Measurements from ENCODE around the gene TMLHE.
"Not testable (repeated sequence)": the region's sequence is repeated elsewhere in the genome, so short reads cannot be mapped to it uniquely, and the experiment has no call there.

TMLHE gene, protein sequence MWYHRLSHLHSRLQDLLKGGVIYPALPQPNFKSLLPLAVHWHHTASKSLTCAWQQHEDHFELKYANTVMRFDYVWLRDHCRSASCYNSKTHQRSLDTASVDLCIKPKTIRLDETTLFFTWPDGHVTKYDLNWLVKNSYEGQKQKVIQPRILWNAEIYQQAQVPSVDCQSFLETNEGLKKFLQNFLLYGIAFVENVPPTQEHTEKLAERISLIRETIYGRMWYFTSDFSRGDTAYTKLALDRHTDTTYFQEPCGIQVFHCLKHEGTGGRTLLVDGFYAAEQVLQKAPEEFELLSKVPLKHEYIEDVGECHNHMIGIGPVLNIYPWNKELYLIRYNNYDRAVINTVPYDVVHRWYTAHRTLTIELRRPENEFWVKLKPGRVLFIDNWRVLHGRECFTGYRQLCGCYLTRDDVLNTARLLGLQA

DNA sequence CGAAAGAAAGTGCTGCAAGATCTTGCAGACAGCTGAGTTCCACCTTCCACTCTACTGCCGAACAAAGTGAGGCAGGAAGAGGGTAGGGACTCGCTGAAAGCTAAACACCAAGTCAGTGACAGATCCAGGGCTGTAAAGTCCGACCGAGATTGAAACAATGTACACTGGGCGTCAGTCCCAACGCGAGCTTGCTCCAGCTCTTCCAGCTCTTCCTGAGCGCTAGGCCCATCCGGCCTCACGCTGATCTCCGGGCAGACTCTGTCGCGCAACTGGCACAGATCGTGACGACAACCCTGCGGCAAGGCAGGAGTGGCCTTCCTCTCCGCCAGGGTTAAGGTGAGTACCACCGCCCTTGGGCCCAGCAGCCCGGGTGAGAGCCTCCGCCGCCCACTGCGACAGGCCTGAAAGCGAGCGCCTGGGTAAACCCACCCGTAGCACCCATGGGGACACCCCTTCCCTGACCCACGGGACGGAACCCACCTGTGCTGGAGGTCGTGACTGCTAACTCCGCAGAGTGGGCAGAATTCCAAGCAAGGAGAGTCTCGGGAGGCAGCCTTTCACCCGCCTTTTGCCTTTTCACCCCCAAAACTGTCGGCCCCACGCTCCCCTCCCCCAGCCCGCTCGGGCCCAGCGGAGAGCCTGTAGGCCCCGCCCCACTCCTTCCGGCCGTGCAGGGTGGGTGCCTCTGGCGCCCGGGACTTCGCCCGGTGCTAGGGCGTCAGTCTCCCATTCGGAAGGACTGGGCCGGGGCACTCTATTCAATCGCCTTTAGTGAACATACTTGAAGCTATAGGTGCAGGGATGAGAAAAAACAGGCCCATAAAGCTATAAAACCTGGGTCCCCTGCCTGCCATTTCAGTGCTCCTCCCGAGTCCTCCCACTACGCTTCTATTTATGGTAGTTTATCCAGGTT is at the start of gene TMLHE, which contains the start of gene SPRY3:
Gene TMLHE (minus strand): TSS at position 641 of the 913 bp plus-strand sequence. CDS start 67,676 bp downstream, outside the sequence.
Gene SPRY3 (plus strand): TSS at position 275 of the 913 bp plus-strand sequence.
- peak within 1 kb of the TSS; percentile 79 for H3K4me3 ChIP-seq (ENCODE audit: low read length)
- TF ChIP-seq, protein P1, sequence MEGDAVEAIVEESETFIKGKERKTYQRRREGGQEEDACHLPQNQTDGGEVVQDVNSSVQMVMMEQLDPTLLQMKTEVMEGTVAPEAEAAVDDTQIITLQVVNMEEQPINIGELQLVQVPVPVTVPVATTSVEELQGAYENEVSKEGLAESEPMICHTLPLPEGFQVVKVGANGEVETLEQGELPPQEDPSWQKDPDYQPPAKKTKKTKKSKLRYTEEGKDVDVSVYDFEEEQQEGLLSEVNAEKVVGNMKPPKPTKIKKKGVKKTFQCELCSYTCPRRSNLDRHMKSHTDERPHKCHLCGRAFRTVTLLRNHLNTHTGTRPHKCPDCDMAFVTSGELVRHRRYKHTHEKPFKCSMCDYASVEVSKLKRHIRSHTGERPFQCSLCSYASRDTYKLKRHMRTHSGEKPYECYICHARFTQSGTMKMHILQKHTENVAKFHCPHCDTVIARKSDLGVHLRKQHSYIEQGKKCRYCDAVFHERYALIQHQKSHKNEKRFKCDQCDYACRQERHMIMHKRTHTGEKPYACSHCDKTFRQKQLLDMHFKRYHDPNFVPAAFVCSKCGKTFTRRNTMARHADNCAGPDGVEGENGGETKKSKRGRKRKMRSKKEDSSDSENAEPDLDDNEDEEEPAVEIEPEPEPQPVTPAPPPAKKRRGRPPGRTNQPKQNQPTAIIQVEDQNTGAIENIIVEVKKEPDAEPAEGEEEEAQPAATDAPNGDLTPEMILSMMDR (conservative IDR thresholded peaks at IDR 0.05; ENCODE audit: low read length), result no peak
- DNase-seq (ENCODE audit: low read depth), result peak; percentile 57

DNA sequence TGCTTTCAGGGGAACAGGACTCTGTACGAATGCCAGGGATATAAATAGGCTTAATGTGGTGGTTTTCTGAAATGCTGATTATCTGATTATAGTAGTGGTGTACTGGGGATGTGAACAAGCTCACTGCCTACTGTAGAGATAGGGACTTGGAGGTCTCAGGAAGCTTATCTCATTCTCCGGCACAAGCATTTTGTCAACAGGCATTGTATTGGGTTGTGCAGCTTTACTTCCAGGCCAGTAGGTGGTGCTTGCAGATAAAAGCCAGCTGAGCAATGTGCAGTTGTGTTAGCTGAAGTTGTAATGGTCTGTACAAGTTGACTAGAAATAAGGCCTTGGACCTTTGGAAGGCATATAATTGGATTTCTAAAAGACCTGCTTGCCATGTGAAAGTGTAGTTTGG is 49.5 kb upstream of the TMLHE start:
- TF ChIP-seq, protein P1 (conservative IDR thresholded peaks at IDR 0.05; ENCODE audit: low read length), result peak; percentile 18
- no peak for DNase-seq (ENCODE audit: low read depth)
- H3K4me3 ChIP-seq (ENCODE audit: low read length), result no peak overlapping the region

DNA sequence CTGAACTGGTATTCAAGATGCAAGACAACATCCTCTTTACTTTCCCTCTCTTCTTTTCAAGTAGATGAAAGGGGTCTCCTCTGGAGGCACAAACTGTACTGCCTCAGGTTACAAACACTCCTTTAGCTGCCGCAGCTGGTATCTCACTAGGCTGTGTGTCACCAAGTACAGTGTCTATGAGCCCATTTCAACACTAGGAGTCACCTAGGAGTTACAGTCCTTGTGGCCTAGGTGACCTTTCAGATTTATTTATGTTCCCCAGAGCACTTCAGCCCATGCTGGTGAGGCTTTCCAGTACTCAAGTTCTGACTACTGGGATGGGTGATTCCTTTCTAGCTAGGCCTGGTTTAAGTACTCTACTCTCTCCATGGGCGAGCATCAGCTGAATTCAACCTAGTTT is 32.4 kb upstream of the TMLHE start:
- TF ChIP-seq, protein P1 (conservative IDR thresholded peaks at IDR 0.05; ENCODE audit: low read length), result no peak
- DNase-seq (ENCODE audit: low read depth), result no peak
- H3K4me3 ChIP-seq (ENCODE audit: low read length), result no peak overlapping the region

DNA sequence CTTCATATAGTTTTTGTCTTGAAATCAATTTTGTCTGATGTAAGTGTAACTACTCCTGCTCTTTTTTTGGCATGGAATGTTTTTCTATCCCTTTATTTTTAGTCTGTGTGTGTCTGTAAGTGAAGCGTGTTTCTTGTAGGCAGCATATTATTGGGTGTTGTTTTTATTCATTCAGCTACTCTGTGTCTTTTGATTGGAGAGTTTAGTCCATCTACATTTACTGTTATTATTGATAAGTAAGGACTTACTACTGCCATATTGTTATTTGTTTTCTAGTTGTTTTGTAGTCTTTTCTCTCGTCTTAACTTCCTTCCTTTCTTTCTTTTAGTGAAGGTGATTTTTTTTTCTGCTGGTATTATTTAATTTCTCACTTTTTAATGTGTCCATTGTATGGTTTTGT is 30.5 kb upstream of the TMLHE start:
- DNase-seq (ENCODE audit: low read depth), result no peak
- H3K4me3 ChIP-seq (ENCODE audit: low read length), result no peak overlapping the region
- TF ChIP-seq, protein P1 (conservative IDR thresholded peaks at IDR 0.05; ENCODE audit: low read length), result no peak

DNA sequence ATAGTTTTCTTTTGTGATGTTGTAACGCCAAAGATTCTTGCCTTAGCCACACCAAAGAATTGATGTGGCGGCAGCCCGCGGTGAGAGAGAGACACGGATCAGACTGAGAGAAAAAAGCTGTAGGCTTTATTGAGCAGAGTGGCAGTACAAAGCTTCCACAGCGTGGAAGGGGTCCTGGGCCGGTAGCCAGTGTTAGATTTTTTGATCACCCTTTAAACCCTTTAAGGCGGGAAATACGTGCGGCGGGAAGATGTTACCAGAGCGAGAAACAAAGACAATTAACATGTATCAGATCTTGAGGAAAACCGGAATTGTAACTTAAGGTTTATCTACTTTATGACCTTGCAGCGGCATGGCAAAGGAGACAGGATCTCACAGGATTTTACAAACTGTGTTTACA is 28.6 kb upstream of the TMLHE start:
- not testable (repeated sequence) for DNase-seq (ENCODE audit: low read depth)
- peak overlapping the region; percentile 32 for H3K4me3 ChIP-seq (ENCODE audit: low read length)

DNA sequence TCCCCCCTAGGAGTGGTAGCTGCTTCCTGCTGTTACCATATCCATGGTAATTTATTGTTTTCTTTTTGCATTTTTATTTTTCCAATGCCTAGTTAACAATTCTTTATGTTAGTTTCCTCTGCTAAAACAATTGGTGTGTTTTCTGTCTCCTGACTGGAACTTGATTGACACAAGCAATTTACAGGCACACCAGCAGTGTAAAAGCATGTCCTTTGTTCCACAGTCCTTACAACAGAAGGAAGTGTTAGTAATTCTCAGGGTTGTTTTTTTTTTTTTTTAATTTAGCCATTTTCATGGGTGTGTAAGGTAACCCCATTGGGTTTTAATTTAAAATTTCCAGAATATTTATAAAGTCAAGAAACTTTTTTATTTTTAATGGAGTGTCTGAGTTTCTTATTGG is 25.0 kb upstream of the TMLHE start:
- TF ChIP-seq, protein P1 (conservative IDR thresholded peaks at IDR 0.05; ENCODE audit: low read length), result no peak
- H3K4me3 ChIP-seq (ENCODE audit: low read length), result no peak overlapping the region
- DNase-seq (ENCODE audit: low read depth), result no peak

DNA sequence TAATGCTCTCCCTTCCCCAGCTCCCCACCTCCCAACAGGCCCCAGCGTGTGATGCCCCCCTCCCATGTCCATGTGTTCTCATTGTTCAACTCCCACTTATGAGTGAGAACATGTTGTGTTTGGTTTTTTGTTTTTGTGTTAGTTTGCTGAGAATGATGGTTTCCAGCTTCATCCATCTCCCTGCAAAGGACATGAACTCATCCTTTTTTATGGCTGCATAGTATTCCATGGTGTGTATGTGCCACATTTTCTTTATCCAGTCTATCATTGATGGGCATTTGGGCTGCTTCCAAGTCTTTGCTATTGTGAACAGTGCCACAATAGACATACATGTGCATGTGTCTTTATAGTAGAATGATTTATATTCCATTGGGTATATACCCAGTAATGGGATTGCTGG is 22.3 kb upstream of the TMLHE start:
- H3K4me3 ChIP-seq (ENCODE audit: low read length); DNase-seq (ENCODE audit: low read depth): not testable (repeated sequence)
